ENCODE data around the gene COL6A1.

DNA sequence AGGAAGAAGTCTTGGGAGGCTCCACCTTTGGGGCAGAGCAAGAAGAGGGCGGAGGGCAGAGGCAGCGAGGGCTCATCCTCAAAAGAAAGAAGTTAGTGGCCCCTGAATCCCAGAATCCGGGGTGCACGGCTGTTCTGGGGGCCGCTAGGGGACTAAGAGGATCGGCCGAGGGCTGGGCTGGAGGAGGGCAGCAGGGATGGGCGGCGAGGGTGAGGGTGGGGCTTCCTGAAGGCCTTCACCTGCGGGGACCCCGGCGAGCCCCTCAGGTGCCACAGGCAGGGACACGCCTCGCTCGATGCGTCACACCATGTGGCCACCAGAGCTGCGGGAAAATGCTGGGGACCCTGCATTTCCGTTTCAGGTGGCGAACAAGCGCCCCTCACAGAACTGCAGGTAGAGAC lies 23.9 kb downstream of the COL6A1 start:
- TF ChIP-seq CTCF (IDR thresholded peaks at IDR 0.05; ENCODE audit: extremely low read depth in 1 of 2, insufficient read depth in 1 of 2, low read depth in 1 of 2, low read length in 2 of 2) = no peak
- TF ChIP-seq POLR2AphosphoS5 (IDR thresholded peaks at IDR 0.05; ENCODE audit: insufficient read depth, low read depth, low read length) = no peak
- no peak for TF ChIP-seq POLR2A (IDR thresholded peaks at IDR 0.05; ENCODE audit: low read depth, low read length)
- no peak for TF ChIP-seq EZH2 (IDR thresholded peaks at IDR 0.05; ENCODE audit: borderline replicate concordance, low read depth, low read length, severe bottlenecking)

Measured in endothelial cell of umbilical vein (primary cell).